HepG2 (cell line): Measurements from ENCODE around the gene TBCD. TPM values are rescaled to one million over a fixed set of nuclear protein-coding genes. Genes with fewer than 3 reads are reported as not detected.

Source experiments
- AHR ChIP-seq: IDR thresholded peaks from 2 replicates; pipeline ENCODE4 v1.6.1; 2018; ENCODE audit warnings: missing genetic modification reagents, missing compliant biosample characterization
- BCL6 ChIP-seq: IDR thresholded peaks from 2 replicates; pipeline ENCODE4 v1.6.1; 2016; ENCODE audit warnings: missing genetic modification reagents, missing compliant biosample characterization
- GATAD2A ChIP-seq: IDR thresholded peaks from 2 replicates; pipeline ENCODE4 v1.6.1; 2016
- HOXA5 ChIP-seq: sonication (generic); formaldehyde crosslinking; IDR thresholded peaks from 2 replicates; pipeline ENCODE4 v1.4.0; 2020; ENCODE audit warnings: missing genetic modification reagents
- ISL2 ChIP-seq: sonication (generic); formaldehyde crosslinking; IDR thresholded peaks from 2 replicates; pipeline ENCODE4 v1.5.0; 2020; ENCODE audit warnings: missing genetic modification reagents
- MBD4 ChIP-seq: IDR thresholded peaks from 2 replicates; pipeline ENCODE4 v1.6.1; 2012; ENCODE audit warnings: low read length, inconsistent platforms, borderline replicate concordance
- ONECUT2 ChIP-seq: sonication (generic); formaldehyde crosslinking; IDR thresholded peaks from 2 replicates; pipeline ENCODE4 v1.4.0; 2020; ENCODE audit warnings: missing genetic modification reagents
- POGZ ChIP-seq: sonication (generic); formaldehyde crosslinking; IDR thresholded peaks from 2 replicates; pipeline ENCODE4 v1.4.0; 2020; ENCODE audit warnings: mild to moderate bottlenecking, missing genetic modification reagents
- POLR2G ChIP-seq: fragments of 200-400 bp; formaldehyde crosslinking; IDR thresholded peaks from 2 replicates; pipeline ENCODE4 v1.6.1; 2018; ENCODE audit warnings: mild to moderate bottlenecking, low read depth, low read length, moderate library complexity
- SCMH1 ChIP-seq: sonication (generic); formaldehyde crosslinking; IDR thresholded peaks from 2 replicates; pipeline ENCODE4 v1.9.0; 2021; ENCODE audit warnings: missing genetic modification reagents, mild to moderate bottlenecking, borderline replicate concordance
- SIX4 ChIP-seq: sonication (generic); formaldehyde crosslinking; IDR thresholded peaks from 2 replicates; pipeline ENCODE4 v1.4.0; 2020; ENCODE audit warnings: missing genetic modification reagents
- SMC3 ChIP-seq: IDR thresholded peaks from 2 replicates; pipeline ENCODE4 v1.6.1; 2011; ENCODE audit warnings: low read length, improper control_type of control experiment
- TBX3 ChIP-seq: fragments of 450-650 bp; IDR thresholded peaks from 2 replicates; pipeline ENCODE4 v1.6.1; 2017; ENCODE audit warnings: antibody characterized with exemption, mild to moderate bottlenecking, inconsistent platforms, borderline replicate concordance
- ZFP36L1 ChIP-seq: sonication (generic); formaldehyde crosslinking; IDR thresholded peaks from 2 replicates; pipeline ENCODE4 v1.8.0; 2022; ENCODE audit warnings: mild to moderate bottlenecking, missing genetic modification reagents, moderate library complexity
- ZNF224 ChIP-seq: sonication (generic); formaldehyde crosslinking; IDR thresholded peaks from 2 replicates; pipeline ENCODE4 v1.5.0; 2020; ENCODE audit warnings: mild to moderate bottlenecking, missing genetic modification reagents
- polyA plus RNA-seq, 8 experiments: library from polyadenylated mRNA; depleted of rRNA in 3 of 8; stranded (reverse) in 7 of 8; unstranded in 1 of 8; fragments of >200 nt; fragmentation: Illumina TruSeq in 4 of 8; extraction: Trizol in 4 of 8; gene quantifications; 2 replicates each; pipeline versions ENCODE4 v1.2.1 to v1.2.3, GENCODE V29; 2011 to 2016; ENCODE audit warnings: low read depth in 4 of 8, missing spikeins in 1 of 8, mixed read lengths in 1 of 8; ENCODE audit not compliant: insufficient read depth in 1 of 8
- total RNA-seq, 5 experiments: library from RNA; depleted of rRNA; stranded (reverse); fragments of >200 nt; fragmentation: Illumina TruSeq; extraction: Trizol; gene quantifications; 2 replicates each; pipeline ENCODE4 v1.2.3, GENCODE V29; 2016; ENCODE audit warnings: low read depth in 1 of 5
- TF ChIP-seq, protein P1 (sequence below): sonication (generic); formaldehyde crosslinking; IDR thresholded peaks from 2 replicates; pipeline ENCODE4 v1.5.0; 2020; ENCODE audit warnings: missing genetic modification reagents
- TF ChIP-seq, protein P2 (sequence below): sonication (generic); formaldehyde crosslinking; IDR thresholded peaks from 2 replicates; pipeline ENCODE4 v1.4.0; 2020; ENCODE audit warnings: missing genetic modification reagents, mild to moderate bottlenecking, borderline replicate concordance
- TF ChIP-seq, protein P3 (sequence below): sonication (generic); formaldehyde crosslinking; IDR thresholded peaks from 2 replicates; pipeline ENCODE4 v1.8.0; 2022; ENCODE audit warnings: mild to moderate bottlenecking, missing genetic modification reagents, moderate library complexity
- TF ChIP-seq, protein P4 (sequence below): sonication (generic); formaldehyde crosslinking; IDR thresholded peaks from 2 replicates; pipeline ENCODE4 v1.4.0; 2020; ENCODE audit warnings: missing genetic modification reagents
- TF ChIP-seq, protein P5 (sequence below): sonication (generic); formaldehyde crosslinking; IDR thresholded peaks from 2 replicates; pipeline ENCODE4 v1.4.0; 2020; ENCODE audit warnings: missing genetic modification reagents
- TF ChIP-seq, protein P6 (sequence below): sonication (generic); formaldehyde crosslinking; IDR thresholded peaks from 2 replicates; pipeline ENCODE4 v1.5.1; 2020; ENCODE audit warnings: missing genetic modification reagents, mild to moderate bottlenecking, borderline replicate concordance

TBCD gene
- total and polyA plus RNA-seq, 2 of the 13 experiments (the other 11 are each of a cell fraction or from before 2014, with no cell fraction given): 33.9 to 54.8 TPM

DNA sequence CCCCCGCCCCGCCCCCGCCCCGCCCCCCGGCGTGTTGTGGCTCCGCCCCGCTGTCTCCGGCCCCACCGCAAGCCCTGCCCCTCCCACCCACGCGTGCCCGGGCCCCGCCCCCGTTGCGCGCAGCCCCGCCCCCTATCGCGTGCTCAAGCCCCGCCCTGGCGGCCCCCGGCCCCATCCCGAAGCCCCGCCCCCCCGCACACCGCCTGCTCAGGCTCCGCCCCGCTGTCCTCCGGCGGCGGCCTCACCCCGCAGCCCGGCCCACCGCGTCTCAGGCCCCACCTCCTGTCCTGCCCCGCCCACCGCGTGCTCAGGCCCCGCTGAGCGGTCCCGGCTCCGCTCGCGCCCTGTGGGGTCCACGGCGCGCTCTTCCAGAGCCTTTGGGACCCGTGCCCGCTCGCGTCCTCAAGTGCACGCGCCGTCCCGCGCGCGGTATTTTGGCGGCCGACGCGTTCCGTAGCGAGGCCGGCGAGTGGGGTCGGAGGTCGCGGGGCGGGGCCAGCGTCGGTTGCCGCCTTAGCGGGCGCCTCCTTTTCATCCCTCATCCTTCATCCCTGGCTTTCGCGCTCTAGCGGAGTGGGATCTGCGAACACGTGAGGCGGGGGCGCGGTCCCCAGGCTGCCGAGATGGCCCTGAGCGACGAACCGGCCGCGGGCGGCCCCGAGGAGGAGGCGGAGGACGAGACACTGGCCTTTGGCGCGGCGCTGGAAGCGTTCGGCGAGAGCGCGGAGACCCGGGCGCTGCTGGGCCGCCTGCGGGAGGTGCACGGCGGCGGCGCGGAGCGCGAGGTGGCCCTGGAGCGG, at the start of gene TBCD (continued):
- TF ChIP-seq, protein P1, sequence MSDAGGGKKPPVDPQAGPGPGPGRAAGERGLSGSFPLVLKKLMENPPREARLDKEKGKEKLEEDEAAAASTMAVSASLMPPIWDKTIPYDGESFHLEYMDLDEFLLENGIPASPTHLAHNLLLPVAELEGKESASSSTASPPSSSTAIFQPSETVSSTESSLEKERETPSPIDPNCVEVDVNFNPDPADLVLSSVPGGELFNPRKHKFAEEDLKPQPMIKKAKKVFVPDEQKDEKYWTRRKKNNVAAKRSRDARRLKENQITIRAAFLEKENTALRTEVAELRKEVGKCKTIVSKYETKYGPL (CRISPR knock-in tag): peak; percentile 30; the same call in 1 of the 2 replicates
- TF ChIP-seq TBX3: peak; percentile 68
- no peak for TF ChIP-seq ONECUT2 (CRISPR knock-in tag)
- peak; percentile 72 for TF ChIP-seq GATAD2A (CRISPR knock-in tag)
- TF ChIP-seq BCL6 (CRISPR knock-in tag): peak; percentile 51; the same call in 1 of the 2 replicates
- peak; percentile 86; the same call in 1 of the 2 replicates for TF ChIP-seq AHR
- peak; percentile 78 for TF ChIP-seq POLR2G
- TF ChIP-seq ZNF224 (CRISPR knock-in tag): no peak
- peak; percentile 67; the same call in 1 of the 2 replicates for TF ChIP-seq ZFP36L1 (CRISPR knock-in tag)
- TF ChIP-seq, protein P2, sequence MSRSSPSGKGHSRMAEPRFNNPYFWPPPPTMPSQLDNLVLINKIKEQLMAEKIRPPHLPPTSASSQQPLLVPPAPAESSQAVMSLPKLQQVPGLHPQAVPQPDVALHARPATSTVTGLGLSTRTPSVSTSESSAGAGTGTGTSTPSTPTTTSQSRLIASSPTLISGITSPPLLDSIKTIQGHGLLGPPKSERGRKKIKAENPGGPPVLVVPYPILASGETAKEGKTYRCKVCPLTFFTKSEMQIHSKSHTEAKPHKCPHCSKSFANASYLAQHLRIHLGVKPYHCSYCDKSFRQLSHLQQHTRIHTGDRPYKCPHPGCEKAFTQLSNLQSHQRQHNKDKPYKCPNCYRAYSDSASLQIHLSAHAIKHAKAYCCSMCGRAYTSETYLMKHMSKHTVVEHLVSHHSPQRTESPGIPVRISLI (CRISPR knock-in tag): peak; percentile 39; the same call in 1 of the 2 replicates
- TF ChIP-seq, protein P3, sequence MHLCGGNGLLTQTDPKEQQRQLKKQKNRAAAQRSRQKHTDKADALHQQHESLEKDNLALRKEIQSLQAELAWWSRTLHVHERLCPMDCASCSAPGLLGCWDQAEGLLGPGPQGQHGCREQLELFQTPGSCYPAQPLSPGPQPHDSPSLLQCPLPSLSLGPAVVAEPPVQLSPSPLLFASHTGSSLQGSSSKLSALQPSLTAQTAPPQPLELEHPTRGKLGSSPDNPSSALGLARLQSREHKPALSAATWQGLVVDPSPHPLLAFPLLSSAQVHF (CRISPR knock-in tag): peak; percentile 96
- peak; percentile 63; the same call in 1 of the 2 replicates for TF ChIP-seq ISL2 (CRISPR knock-in tag)
- TF ChIP-seq POGZ: peak; percentile 77
- TF ChIP-seq, protein P4, sequence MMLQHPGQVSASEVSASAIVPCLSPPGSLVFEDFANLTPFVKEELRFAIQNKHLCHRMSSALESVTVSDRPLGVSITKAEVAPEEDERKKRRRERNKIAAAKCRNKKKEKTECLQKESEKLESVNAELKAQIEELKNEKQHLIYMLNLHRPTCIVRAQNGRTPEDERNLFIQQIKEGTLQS (CRISPR knock-in tag): no peak
- TF ChIP-seq SIX4 (CRISPR knock-in tag): no peak
- no peak for TF ChIP-seq SMC3
- no peak for TF ChIP-seq SCMH1 (CRISPR knock-in tag)
- TF ChIP-seq, protein P5, sequence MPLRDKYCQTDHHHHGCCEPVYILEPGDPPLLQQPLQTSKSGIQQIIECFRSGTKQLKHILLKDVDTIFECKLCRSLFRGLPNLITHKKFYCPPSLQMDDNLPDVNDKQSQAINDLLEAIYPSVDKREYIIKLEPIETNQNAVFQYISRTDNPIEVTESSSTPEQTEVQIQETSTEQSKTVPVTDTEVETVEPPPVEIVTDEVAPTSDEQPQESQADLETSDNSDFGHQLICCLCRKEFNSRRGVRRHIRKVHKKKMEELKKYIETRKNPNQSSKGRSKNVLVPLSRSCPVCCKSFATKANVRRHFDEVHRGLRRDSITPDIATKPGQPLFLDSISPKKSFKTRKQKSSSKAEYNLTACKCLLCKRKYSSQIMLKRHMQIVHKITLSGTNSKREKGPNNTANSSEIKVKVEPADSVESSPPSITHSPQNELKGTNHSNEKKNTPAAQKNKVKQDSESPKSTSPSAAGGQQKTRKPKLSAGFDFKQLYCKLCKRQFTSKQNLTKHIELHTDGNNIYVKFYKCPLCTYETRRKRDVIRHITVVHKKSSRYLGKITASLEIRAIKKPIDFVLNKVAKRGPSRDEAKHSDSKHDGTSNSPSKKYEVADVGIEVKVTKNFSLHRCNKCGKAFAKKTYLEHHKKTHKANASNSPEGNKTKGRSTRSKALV (CRISPR knock-in tag): peak; percentile 94
- TF ChIP-seq, protein P6, sequence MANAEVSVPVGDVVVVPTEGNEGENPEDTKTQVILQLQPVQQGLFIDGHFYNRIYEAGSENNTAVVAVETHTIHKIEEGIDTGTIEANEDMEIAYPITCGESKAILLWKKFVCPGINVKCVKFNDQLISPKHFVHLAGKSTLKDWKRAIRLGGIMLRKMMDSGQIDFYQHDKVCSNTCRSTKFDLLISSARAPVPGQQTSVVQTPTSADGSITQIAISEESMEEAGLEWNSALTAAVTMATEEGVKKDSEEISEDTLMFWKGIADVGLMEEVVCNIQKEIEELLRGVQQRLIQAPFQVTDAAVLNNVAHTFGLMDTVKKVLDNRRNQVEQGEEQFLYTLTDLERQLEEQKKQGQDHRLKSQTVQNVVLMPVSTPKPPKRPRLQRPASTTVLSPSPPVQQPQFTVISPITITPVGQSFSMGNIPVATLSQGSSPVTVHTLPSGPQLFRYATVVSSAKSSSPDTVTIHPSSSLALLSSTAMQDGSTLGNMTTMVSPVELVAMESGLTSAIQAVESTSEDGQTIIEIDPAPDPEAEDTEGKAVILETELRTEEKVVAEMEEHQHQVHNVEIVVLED (CRISPR knock-in tag): peak; percentile 93
- TF ChIP-seq MBD4: no peak
- TF ChIP-seq HOXA5: peak; percentile 93
